Mesenchymal stem cell (in vitro differentiated cells and primary cell): Measurements from ENCODE around the gene SRRM4.

Experiments used
- DNase-seq: peaks from one replicate; pipeline ENCODE4 v3.0.0-alpha.2; 2013
- H2AFZ ChIP-seq: one replicate; pipeline ENCODE4 v1.6.1; 2013; ENCODE audit warnings: low read depth, mild to moderate bottlenecking, control low read depth, inconsistent platforms, low read length, moderate library complexity
- H2AK5ac ChIP-seq: 2 replicates; pipeline ENCODE4 v1.6.1; 2013; ENCODE audit warnings: low read length, moderate library complexity, mild to moderate bottlenecking, inconsistent platforms; ENCODE audit not compliant: severe bottlenecking
- H2BK120ac ChIP-seq: one replicate; pipeline ENCODE4 v1.6.1; 2013; ENCODE audit warnings: low read depth, mild to moderate bottlenecking, inconsistent platforms, low read length, moderate library complexity
- H2BK12ac ChIP-seq, 2 experiments: one replicate each; pipeline ENCODE4 v1.6.1; 2013; ENCODE audit warnings: inconsistent platforms in 2 of 2, low read length in 2 of 2, mild to moderate bottlenecking in 2 of 2, moderate library complexity in 2 of 2, control low read depth in 1 of 2
- H2BK15ac ChIP-seq: one replicate; pipeline ENCODE4 v1.6.1; 2013; ENCODE audit warnings: mild to moderate bottlenecking, low read depth, inconsistent platforms; ENCODE audit not compliant: poor library complexity, severe bottlenecking
- H2BK5ac ChIP-seq: 2 replicates; pipeline ENCODE4 v1.6.1; 2013; ENCODE audit warnings: low read depth, mild to moderate bottlenecking, low read length, control low read depth, inconsistent platforms; ENCODE audit not compliant: poor library complexity, severe bottlenecking
- H3K14ac ChIP-seq, 2 experiments: one replicate each; pipeline ENCODE4 v1.6.1; 2013; ENCODE audit warnings: inconsistent platforms in 2 of 2, low read length in 2 of 2, control low read depth in 1 of 2, mild to moderate bottlenecking in 1 of 2, moderate library complexity in 1 of 2
- H3K18ac ChIP-seq, 2 experiments: one replicate each; pipeline ENCODE4 v1.6.1; 2013; ENCODE audit warnings: inconsistent platforms in 2 of 2, low read length in 2 of 2, control low read depth in 1 of 2, low read depth in 1 of 2, mild to moderate bottlenecking in 1 of 2
- H3K23ac ChIP-seq, 2 experiments: one replicate each; pipeline ENCODE4 v1.6.1; 2013; ENCODE audit warnings: inconsistent platforms in 2 of 2, low read length in 2 of 2, mild to moderate bottlenecking in 2 of 2, moderate library complexity in 2 of 2, control low read depth in 1 of 2
- H3K27ac ChIP-seq: 2 replicates; pipeline ENCODE4 v1.5.1; 2013; ENCODE audit warnings: mild to moderate bottlenecking, moderate library complexity, low read length, control low read depth, inconsistent platforms; ENCODE audit not compliant: poor library complexity, severe bottlenecking
- H3K27me3 ChIP-seq, 2 experiments: 2 replicates each; pipeline versions ENCODE4 v1.6.1 to v1.7.0; 2013; ENCODE audit warnings: low read length in 2 of 2, mild to moderate bottlenecking in 2 of 2, moderate library complexity in 2 of 2, control low read depth in 1 of 2, inconsistent platforms in 1 of 2; ENCODE audit not compliant: control insufficient read depth in 1 of 2, insufficient read depth in 1 of 2
- H3K36me3 ChIP-seq, 2 experiments: 2 replicates each; pipeline versions ENCODE4 v1.6.1 to v1.7.0; 2013; ENCODE audit warnings: low read length in 2 of 2, control low read depth in 1 of 2, inconsistent platforms in 1 of 2, low read depth in 1 of 2, mild to moderate bottlenecking in 1 of 2; ENCODE audit not compliant: insufficient read depth in 2 of 2, control insufficient read depth in 1 of 2
- H3K4ac ChIP-seq, 2 experiments: one replicate each; pipeline ENCODE4 v1.6.1; 2013; ENCODE audit warnings: inconsistent platforms in 2 of 2, low read length in 2 of 2, mild to moderate bottlenecking in 2 of 2, moderate library complexity in 2 of 2, control low read depth in 1 of 2, low read depth in 1 of 2
- H3K4me1 ChIP-seq: 2 replicates; pipeline ENCODE4 v1.6.1; 2013; ENCODE audit warnings: low read depth, low read length, control low read depth; ENCODE audit not compliant: control insufficient read depth, insufficient read depth
- H3K4me2 ChIP-seq: 2 replicates; pipeline ENCODE4 v1.6.1; 2013; ENCODE audit warnings: low read length, mild to moderate bottlenecking, inconsistent platforms; ENCODE audit not compliant: poor library complexity, severe bottlenecking
- H3K4me3 ChIP-seq, 2 experiments: 2 replicates each; pipeline versions ENCODE4 v1.5.1 to v1.7.0; 2013; ENCODE audit warnings: low read length in 2 of 2, mild to moderate bottlenecking in 2 of 2, control low read depth in 1 of 2, low read depth in 1 of 2; ENCODE audit not compliant: insufficient read depth in 1 of 2
- H3K79me1 ChIP-seq: replicated peaks from 2 replicates; pipeline ENCODE4 v1.6.1; 2013; ENCODE audit warnings: mild to moderate bottlenecking, control low read depth, low read length, inconsistent platforms; ENCODE audit not compliant: poor library complexity, severe bottlenecking
- H3K9ac ChIP-seq: 2 replicates; pipeline ENCODE4 v1.7.0; 2013; ENCODE audit warnings: mild to moderate bottlenecking, low read length, moderate library complexity
- H3K9me3 ChIP-seq: 2 replicates; pipeline ENCODE4 v1.7.0; 2013; ENCODE audit warnings: mild to moderate bottlenecking, low read length; ENCODE audit not compliant: control insufficient read depth
- H4K8ac ChIP-seq: one replicate; pipeline ENCODE4 v1.6.1; 2013; ENCODE audit warnings: inconsistent platforms, mild to moderate bottlenecking, low read length, moderate library complexity
- H4K91ac ChIP-seq: one replicate; pipeline ENCODE4 v1.6.1; 2013; ENCODE audit warnings: mild to moderate bottlenecking, low read length, inconsistent platforms
- WGBS: methylation state at CpG from one replicate; pipeline ENCODE4 v1.1.7; 2013; ENCODE audit warnings: mixed read lengths; 5-methylcytosine and 5-hydroxymethylcytosine counted together

SRRM4 gene

DNA sequence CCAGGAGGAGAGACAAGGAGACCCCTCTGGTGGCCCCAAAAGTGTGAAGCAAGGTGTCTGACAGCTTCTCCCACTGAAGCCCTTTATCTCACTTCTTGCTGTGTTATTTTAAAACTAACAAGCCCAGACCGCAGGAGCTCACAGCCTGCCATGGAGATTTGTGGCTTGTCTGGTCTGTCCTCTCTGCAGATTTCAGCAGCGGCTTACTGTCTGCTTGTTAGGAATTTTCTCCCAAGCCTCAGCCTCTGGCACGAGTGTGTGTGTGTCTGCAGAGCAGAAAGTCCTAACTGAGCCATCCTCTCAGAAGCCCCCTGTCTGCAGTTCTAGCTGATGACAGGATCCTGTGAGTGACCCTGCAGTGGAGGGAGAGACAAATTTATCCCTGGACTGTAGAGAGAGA lies 109.5 kb downstream of the SRRM4 start:
- H3K27me3 ChIP-seq: no peaks in the 10 kb centered on the region

DNA sequence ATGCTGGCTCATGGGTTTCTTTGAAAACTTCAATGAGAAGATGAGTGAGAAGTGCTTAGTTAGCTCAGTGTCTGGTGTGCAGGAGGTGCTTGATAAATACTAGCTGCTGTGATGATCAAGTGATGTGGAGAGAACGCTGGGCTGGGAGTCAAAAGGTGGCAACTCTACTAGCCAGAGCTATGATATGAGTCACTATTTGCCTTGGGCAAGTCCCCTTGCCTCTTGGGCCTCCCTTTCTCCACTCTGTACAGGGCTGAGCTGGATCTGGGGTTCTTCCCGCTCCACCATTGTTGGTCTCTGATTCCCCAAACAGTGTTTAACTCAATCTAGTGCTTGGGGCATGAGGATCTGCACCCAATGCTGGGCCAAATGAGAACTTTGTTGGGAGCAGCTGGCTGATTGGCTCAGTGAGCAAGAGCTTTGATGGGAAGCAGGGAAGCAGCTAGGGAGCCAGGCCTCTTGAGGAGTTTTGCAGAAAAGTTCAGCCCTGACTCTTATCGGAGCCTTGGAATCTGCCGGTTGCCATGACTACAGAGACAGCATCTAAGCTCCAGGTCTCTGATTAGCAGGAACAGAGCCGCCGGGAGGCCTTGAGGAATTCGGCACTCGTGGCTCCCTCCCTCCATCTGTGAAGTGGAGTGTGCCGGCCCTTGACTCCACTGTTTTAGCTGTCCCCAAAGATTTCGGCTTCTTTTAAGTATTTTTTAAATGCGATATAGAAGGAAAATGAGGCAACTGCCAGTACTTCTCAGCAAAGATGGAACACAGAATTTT lies 115.3 kb downstream of the SRRM4 start:
- no peak overlapping the region for H2AFZ ChIP-seq
- no peak overlapping the region for H2BK5ac ChIP-seq
- no peak overlapping the region for H3K4ac ChIP-seq
- H3K4me2 ChIP-seq: no peak overlapping the region
- no peak overlapping the region for H3K14ac ChIP-seq
- 37% methylated on average over 11 of the region's 11 CpGs for WGBS
- no peak overlapping the region for H4K91ac ChIP-seq
- H3K9ac ChIP-seq: no peak overlapping the region
- H3K36me3 ChIP-seq: no peaks in the 10 kb centered on the region
- H2AK5ac ChIP-seq: no peak overlapping the region
- H3K27ac ChIP-seq: no peak overlapping the region
- DNase-seq: no peak
- H3K4me3 ChIP-seq: no peak overlapping the region
- H2BK12ac ChIP-seq: no peak overlapping the region
- H3K79me1 ChIP-seq: no peaks in the 10 kb centered on the region
- no peaks in the 10 kb centered on the region for H3K27me3 ChIP-seq
- H3K23ac ChIP-seq: no peak overlapping the region
- no peak overlapping the region for H2BK15ac ChIP-seq
- H3K9me3 ChIP-seq: peaks cover 4% of the 10 kb centered on the region
- H4K8ac ChIP-seq: no peak overlapping the region
- H2BK120ac ChIP-seq: no peak overlapping the region
- H3K18ac ChIP-seq: no peak overlapping the region
- no peaks in the 10 kb centered on the region for H3K4me1 ChIP-seq

More for the DNA sequence above, 109.5 kb downstream of the SRRM4 start:
- H3K79me1 ChIP-seq: no peaks in the 10 kb centered on the region
- no peak overlapping the region for H2BK5ac ChIP-seq
- no peak overlapping the region for H3K27ac ChIP-seq
- H4K91ac ChIP-seq: no peak overlapping the region
- no peaks in the 10 kb centered on the region for H3K4me1 ChIP-seq
- no peak overlapping the region for H2BK120ac ChIP-seq
- H3K9me3 ChIP-seq: no peaks in the 10 kb centered on the region
- H3K4me2 ChIP-seq: no peak overlapping the region
- no peak overlapping the region for H3K14ac ChIP-seq
- no peak overlapping the region for H3K23ac ChIP-seq
- H3K9ac ChIP-seq: no peak overlapping the region
- no peak overlapping the region for H3K4ac ChIP-seq
- H3K18ac ChIP-seq: no peak overlapping the region
- no peak overlapping the region for H4K8ac ChIP-seq
- DNase-seq: no peak
- no peak overlapping the region for H3K4me3 ChIP-seq
- no peak overlapping the region for H2BK15ac ChIP-seq
- 23% methylated on average over 3 of the region's 3 CpGs for WGBS
- no peak overlapping the region for H2AFZ ChIP-seq
- H3K36me3 ChIP-seq: no peaks in the 10 kb centered on the region
- H2AK5ac ChIP-seq: no peak overlapping the region
- no peak overlapping the region for H2BK12ac ChIP-seq

DNA sequence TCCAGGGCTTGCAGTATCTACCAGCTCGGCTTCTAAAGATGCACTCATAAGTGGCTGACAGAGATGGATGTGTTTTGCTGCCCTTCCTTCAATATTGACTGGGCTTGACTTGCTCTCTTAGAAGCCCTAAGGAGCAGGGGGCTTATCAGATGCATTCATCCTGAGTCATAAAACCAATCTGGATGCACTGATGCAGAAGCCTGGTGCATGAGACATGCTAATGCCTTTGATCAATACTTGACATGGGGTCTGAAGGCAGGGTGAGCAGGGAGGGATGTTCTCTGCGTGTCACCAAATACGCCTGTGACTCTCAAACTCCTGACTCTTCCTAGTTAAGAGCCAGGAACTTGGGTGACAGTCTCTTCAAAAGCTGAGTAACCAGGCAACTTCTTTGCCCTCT lies 119.6 kb downstream of the SRRM4 start:
- Histone ChIP-seq H3K79me1 (no peaks in the 10 kb centered on the region), H3K4me1 (no peaks in the 10 kb centered on the region), H4K8ac (no peak overlapping the region), H2AFZ (no peak overlapping the region), H3K4ac (no peak overlapping the region), H2AK5ac (no peak overlapping the region), H4K91ac (no peak overlapping the region), H2BK5ac (no peak overlapping the region), H3K27me3 (no peaks in the 10 kb centered on the region), H3K4me3 (no peak overlapping the region), H3K27ac (no peak overlapping the region), H3K14ac (no peak overlapping the region), H3K9ac (no peak overlapping the region), H3K9me3 (peaks cover 4% of the 10 kb centered on the region), H3K4me2 (no peak overlapping the region), H2BK12ac (no peak overlapping the region), H3K23ac (no peak overlapping the region), H3K36me3 (no peaks in the 10 kb centered on the region), H2BK120ac (no peak overlapping the region), H3K18ac (no peak overlapping the region), H2BK15ac (no peak overlapping the region)
- no peak for DNase-seq
- 47% methylated on average over 3 of the region's 3 CpGs for WGBS

DNA sequence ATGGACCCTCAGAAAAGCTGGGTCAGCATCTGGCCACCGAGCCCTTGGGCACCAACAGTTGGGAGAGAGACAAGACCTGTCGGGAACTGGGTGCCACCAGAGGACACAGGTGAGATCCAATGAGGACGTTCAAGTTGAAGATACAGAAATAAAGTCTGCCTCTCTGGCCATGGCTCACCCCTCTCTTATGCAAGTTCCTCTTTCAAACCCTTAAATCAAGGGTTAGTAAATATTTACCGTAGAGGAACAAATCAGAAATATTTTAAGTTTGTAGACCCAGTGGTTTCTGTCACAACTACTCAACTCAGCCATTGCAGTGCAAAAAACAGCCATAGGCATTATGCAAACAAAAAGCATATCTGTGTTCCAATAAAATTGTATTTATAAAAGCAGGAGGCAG lies 120.9 kb downstream of the SRRM4 start:
- no peak overlapping the region for H2BK12ac ChIP-seq
- H2BK5ac ChIP-seq: no peak overlapping the region
- no peak overlapping the region for H3K27ac ChIP-seq
- H2AFZ ChIP-seq: no peak overlapping the region
- no peak overlapping the region for H3K9ac ChIP-seq
- WGBS: 77% methylated on average over 3 of the region's 4 CpGs
- no peak overlapping the region for H4K91ac ChIP-seq
- DNase-seq: no peak
- H3K4me2 ChIP-seq: no peak overlapping the region
- no peak overlapping the region for H3K23ac ChIP-seq
- no peaks in the 10 kb centered on the region for H3K36me3 ChIP-seq
- no peak overlapping the region for H2AK5ac ChIP-seq
- H3K9me3 ChIP-seq: peaks cover 4% of the 10 kb centered on the region
- H2BK15ac ChIP-seq: no peak overlapping the region
- no peaks in the 10 kb centered on the region for H3K79me1 ChIP-seq
- H3K14ac ChIP-seq: no peak overlapping the region
- H2BK120ac ChIP-seq: no peak overlapping the region
- H4K8ac ChIP-seq: no peak overlapping the region
- no peak overlapping the region for H3K4me3 ChIP-seq
- H3K4ac ChIP-seq: no peak overlapping the region
- H3K18ac ChIP-seq: no peak overlapping the region
- H3K27me3 ChIP-seq: no peaks in the 10 kb centered on the region
- H3K4me1 ChIP-seq: no peaks in the 10 kb centered on the region
